GM21515 (cell line): ENCODE measurements around the gene PLEKHN1.
"Not testable (repeated sequence)": the region's sequence is repeated elsewhere in the genome, so short reads cannot be mapped to it uniquely, and the experiment has no call there.

Experiments used
- ATAC-seq: cut with Tn5 transposase; IDR thresholded peaks from one replicate; pipeline ENCODE4 v1.9.1; 2021; ENCODE audit not compliant: unreplicated experiment

PLEKHN1 gene

DNA sequence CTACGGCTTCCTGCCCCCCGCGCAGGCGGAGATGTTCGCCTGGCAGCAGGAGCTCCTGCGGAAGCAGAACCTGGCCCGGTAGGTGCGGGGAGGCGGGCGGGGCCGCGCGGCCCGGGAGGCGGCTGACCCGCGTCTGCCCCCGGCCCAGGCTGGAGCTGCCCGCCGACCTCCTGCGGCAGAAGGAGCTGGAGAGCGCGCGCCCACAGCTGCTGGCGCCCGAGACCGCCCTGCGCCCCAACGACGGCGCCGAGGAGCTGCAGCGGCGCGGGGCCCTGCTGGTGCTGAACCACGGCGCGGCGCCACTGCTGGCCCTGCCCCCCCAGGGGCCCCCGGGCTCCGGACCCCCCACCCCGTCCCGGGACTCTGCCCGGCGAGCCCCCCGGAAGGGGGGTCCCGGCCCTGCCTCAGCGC is 23.9 kb upstream of the PLEKHN1 start:
- no peak for ATAC-seq

DNA sequence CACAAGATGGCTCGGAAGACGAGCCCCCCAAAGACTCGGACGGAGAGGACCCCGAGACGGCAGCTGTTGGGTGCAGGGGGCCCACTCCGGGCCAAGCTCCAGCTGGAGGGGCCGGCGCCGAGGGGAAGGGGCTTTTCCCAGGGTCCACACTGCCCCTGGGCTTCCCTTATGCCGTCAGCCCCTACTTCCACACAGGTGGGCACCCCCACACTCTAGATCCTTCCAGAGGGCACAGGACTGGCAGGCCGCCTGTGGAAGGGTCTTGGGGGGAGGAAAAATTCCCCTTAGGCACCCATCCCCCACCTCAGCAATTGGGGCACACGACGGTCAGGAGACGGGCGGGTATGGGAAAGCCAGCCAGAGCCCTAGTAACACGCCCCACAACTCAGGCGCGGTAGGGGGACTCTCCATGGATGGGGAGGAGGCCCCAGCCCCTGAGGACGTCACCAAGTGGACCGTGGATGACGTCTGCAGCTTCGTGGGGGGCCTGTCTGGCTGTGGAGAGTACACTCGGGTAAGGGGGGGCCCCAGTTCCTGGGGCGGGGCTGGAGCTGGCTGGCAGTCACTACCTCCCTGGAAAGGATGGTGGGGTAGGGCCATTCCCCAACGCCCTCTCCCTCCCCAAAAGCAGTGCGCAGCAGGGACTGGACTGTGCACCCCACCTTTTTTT is 23.3 kb upstream of the PLEKHN1 start:
- ATAC-seq, result no peak

DNA sequence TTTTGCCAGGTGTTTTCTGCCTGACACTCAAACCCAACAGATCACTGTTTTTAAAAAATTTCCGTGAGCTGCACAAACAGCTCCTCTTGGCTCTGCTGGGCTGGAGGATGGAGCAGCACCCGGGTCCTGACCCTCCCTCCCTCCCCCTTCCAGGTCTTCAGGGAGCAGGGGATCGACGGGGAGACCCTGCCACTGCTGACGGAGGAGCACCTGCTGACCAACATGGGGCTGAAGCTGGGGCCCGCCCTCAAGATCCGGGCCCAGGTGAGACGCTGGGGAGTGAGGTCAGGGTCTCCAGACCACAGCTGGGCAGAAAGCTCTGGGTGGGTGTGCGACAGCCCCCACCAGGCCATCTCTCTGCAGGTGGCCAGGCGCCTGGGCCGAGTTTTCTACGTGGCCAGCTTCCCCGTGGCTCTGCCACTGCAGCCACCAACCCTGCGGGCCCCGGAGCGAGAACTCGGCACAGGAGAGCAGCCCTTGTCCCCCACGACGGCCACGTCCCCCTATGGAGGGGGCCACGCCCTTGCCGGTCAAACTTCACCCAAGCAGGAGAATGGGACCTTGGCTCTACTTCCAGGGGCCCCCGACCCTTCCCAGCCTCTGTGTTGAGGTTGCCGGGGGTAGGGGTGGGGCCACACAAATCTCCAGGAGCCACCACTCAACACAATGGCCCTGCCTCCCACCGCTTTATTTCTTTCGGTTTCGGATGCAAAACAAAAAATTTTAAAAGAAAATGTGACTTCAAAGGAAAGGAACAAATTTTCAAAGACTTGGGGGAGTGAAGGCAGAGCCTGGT is 22.5 kb upstream of the PLEKHN1 start:
- ATAC-seq, result no peak

DNA sequence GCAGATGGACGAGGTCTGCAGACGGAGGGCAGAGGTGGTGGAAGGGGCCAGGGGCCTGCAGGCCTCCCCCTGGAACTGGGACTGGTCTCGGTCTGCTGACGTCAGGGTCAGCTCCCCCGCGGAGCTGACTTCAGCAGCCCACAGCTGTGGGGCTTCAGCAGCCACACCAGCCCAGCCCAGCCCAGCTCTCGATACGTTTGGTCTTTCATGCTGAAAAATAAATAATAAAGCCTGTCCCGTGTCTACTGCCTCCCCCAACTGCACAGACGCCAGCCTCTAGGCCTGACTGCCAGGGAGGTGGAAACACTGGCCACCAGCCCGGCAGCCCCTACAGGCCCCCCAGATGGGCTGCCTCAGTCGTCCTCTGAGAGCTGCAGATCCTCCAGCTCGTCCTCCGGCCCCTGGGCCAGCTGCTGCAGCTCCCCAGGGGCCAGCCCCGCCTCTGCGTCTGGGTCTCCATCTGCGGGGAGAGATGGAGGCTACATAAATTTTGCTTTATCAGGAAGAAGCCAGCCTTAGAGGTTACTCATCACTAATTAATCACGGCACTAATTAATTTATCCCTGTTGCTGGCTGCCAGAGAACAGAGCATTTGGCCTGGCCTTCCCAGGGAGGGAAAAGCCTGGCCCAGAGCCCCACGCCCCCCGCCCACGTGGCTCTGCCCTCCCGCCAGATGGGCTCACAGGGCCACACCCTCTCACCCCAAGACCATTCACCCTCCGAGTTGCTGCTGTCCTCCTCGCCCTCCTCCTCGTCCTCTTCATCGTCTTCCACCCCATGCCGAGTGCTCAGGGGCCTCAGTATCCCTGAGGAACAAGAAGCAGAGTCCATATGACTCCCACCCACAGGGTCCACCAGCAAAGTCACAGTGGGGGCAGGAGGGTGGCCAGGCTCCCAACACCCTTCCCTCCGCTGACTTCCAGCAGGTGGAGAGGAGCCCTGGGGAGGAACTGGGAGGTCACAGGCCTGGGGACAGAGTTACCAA is 21.6 kb upstream of the PLEKHN1 start:
- no peak for ATAC-seq

DNA sequence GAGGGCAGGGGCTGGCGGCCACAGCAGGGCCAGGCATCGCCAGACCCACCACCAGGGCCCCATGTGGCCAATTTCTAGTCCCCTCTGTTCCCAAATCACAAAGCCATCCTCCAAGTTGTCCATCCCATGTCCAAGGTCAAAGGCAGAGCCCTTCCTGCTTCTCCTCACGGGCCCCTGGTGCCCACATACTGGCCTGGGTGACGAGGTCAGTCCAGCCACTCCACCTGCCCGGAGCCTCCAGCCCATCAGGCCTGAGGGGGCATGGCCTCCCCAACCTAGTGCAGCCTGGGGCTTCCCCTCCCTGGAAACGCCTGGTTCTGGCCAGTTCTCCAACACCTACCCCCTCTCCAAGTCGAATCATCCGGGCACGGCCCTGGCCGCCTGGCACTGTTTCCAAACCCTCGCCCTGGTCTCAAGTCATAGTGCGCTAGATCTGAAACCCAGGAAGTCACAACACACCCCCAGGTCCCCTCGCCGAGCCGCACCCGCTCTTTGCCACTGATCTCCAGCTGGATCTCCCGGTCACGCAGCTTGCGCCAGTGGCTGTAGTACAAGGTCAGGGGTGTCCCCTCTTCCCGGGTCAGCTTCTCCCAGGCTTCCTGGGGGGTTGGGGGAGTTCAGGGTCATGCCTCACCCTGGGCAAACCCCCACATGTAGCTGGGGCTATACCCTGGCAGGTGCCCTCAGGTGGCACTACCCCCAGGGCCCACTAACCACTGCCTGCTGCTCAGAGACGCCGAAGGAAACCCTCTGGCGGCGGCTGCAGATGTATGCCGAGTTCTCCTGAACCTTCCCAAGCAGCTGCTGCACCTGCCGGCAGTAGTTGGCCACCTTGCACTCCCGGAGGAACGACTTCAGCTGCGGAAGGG is 20.4 kb upstream of the PLEKHN1 start:
- ATAC-seq, result no peak

DNA sequence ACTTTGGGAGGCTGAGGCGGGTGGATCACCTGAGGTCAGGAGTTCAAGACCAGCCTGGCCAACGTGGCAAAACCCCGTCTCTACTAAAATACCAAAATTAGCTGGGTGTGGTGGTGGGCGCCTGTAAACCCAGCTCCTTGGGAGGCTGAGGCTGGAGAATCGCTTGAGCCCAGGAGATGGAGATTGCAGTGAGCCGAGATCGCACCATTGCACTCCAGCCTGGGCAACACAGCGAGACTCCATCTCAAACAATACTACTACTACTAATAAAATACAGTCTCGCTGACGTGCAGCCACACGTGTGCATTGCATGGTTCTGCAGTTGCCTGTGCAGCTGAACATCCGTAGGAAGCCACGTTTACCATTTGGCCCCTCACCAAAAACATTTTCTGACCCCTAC is 19.5 kb upstream of the PLEKHN1 start:
- not testable (repeated sequence) for ATAC-seq

DNA sequence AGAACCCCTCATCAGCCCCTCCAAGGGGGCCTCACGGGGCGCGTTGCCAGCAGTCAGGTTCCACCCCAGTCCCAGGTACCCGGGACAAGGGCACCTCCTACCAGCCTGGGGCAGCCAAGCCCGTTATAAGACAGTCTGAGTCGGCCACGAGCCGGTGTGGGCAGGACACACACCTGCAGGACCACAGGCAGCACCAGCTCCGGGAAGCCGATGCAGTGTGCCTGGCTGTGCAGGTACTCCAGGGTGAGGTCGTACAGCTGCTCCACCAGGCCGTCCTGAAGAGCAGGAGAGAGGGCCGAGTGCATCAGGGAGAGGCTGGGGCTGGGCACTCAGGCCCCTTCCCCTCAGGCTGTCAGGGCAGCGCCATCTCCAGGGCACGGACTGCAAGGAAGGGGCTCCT is 18.3 kb upstream of the PLEKHN1 start:
- ATAC-seq, result no peak

DNA sequence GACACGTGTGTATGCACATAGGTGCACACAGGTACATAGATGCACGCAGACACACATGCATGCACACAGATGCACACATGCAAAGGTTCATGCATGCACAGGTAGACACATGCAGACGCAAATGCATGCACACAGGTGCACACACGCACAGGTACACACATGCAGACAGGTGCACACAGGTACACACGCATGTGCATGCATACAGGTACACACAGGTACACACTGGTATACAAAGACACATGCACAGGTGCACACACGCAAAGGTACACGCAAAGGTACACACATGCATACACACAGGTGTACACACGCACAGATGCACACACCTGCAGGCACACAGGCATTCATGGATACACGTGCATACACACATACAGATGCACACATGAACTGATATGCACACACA is 16.0 kb upstream of the PLEKHN1 start:
- no peak for ATAC-seq

DNA sequence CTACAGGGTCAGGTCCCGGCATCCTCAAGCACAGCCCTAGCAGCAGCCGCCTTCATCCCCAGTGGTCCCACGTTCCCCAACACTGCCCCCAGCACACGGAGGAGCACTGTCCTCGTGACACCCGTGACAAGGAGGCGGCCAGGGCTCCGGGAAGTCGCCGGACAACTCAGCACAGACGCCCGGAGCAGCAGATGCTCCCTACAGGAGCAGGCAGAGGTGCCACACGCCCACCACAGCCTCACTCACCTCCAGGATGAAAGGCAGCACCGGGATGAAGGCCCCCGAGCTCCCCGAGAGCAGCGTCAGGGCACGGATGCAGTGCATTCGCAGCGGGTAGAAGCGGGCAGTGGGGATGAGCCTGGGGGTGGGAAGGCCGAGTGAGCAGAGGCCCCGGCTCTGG is 15.4 kb upstream of the PLEKHN1 start:
- ATAC-seq, result no peak

DNA sequence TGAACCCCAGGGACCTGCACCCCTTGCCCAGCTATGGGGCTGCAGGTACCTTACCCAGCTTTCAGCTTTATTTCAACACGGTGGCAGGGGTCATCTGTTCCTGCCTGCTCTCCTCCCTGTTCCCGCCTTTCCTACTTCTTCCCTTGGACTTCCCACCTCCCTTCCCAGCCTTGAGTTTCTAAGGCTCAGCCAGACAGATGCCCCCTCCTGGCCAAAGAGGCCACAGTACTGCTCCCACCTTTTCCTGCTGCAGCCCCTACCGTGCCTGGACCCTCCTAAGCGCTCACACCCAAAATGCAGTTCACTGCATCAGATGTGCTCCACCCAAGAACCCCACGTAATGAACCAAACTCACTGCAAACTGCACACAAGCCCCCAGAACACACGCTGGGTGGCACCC is 14.9 kb upstream of the PLEKHN1 start:
- ATAC-seq, result no peak

DNA sequence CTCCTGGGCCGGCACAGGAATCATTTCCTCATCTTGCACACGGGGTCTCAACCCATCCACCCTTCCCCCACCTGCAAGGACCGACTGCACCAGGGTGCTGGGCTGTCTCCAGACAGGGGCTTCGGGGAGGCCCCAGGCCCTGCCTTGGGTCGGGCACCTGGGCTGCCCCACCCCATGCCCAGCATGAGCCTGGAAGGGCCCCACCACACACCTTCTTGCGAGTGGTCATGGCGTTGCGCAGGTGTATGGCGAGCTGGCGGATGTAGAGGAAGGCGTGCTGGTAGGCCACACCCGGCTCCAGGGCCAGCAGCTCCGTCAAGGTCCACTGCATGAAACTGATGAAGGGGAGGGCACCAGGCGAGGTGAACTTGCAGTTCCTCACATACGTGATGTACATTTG is 14.1 kb upstream of the PLEKHN1 start:
- ATAC-seq, result no peak

DNA sequence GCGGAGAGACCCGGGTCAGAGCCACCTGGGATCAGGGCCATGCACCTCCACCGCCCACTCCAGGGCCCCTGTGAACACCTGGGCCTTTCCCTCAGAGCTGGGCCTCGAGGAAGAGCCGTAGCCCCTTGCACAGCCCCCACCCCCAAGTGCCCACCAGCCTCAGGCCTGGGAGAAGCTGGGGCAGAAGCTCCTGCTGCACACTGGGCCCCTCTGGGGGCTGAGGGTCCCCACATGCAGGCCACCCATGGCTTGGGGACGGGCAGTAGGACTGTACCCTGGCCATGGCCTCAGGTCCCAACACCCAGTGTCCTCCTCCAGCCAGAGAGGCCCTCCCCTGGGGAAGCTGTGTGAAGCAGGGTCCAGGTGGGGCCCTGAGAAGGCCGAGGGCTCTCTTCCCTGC is 13.7 kb upstream of the PLEKHN1 start:
- no peak for ATAC-seq

DNA sequence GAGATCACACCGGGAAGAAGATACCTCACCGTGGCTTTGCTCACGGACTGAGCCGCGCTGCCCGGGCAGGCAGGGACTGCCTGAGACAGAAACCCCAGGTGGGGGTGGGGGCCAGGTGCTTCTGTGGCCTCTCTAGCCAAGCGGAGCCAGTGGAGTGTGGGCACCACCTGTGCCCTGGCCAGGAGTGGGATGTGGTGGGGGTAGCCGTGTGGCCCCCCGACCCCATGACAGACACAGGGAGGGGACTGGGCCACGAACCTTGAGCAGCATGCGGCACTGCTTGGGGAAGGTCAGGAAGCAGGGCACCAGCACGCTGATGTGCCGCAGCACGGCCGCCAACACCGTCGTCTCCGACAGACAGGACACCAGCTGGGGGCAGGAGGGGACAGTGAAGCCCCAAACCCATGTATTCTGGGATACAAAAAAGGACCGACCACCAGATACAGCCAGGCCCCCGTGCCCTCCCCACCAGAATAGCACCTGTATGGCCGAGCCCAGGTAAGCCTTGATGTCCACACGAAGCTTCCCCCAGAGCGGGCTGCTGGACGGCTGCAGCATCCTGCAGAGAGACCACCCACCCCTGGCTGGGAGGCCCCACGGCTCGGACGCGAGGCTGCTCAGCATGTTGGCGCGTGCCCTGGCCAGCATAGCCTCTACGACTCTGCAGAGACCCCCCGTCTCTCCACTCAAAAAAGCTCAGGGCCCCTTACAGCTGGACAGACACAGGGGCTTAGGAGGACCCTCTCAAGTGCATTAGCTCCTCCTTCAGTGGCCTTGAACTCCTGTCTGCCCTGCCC is 12.6 kb upstream of the PLEKHN1 start:
- no peak for ATAC-seq

DNA sequence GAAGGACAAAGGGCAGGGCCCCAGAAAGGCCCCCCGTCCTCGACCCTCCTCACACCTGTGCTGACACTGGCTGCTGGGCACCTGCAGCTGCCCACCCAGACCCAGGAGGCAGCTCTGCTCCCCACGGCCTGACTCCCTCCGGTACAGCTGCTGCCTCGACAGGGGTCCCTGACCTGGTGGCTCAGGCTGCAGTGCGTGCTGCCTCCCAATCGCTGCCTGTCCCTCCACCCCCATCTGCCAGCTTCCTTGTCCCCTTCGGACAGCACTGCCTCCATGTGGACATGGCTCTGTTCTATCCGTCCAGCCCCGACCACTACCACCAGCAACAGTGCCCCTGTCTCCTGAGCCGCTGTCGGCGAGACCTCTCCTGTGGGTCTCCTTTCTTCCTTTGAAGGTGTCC is 11.4 kb upstream of the PLEKHN1 start:
- ATAC-seq, result no peak

DNA sequence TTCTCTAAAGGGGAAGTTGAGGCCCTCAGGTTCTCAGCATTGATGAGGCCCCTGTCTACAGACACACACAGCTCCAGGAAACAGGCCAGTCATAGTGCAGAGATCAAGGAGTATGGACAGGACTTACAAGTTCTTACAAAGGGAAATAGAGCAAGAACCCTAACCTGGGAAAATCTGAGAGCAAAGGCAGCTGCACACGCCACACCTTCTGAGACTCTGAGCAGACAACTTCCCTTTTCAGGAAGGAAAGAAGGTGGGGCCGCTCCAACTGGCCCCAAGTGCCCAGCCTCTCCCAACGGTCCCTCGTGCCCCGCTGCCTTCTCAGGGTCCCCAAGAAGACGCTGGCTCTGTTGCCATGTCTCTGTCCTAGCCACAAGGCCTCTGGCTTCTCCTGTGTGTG is 10.8 kb upstream of the PLEKHN1 start:
- no peak for ATAC-seq

DNA sequence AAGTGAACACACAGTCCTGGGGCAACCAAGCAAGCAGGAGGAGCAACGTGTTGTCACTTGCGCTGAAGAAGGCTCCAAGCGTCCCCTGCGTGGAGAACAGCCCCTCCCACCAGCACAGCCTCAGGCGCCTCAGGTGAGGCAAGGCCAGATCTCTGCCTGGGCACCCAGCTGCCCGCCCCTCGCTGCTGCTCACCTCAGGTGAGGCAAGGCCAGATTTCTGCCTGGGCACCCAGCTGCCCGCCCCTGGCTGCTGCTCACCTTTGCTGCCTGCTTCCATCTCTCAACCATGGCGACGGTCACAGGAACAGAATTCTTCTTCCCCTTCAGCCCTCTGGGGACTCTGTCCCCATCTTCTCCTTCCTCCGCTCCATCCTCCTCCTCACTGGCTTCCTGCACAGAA is 9.6 kb upstream of the PLEKHN1 start:
- no peak for ATAC-seq

DNA sequence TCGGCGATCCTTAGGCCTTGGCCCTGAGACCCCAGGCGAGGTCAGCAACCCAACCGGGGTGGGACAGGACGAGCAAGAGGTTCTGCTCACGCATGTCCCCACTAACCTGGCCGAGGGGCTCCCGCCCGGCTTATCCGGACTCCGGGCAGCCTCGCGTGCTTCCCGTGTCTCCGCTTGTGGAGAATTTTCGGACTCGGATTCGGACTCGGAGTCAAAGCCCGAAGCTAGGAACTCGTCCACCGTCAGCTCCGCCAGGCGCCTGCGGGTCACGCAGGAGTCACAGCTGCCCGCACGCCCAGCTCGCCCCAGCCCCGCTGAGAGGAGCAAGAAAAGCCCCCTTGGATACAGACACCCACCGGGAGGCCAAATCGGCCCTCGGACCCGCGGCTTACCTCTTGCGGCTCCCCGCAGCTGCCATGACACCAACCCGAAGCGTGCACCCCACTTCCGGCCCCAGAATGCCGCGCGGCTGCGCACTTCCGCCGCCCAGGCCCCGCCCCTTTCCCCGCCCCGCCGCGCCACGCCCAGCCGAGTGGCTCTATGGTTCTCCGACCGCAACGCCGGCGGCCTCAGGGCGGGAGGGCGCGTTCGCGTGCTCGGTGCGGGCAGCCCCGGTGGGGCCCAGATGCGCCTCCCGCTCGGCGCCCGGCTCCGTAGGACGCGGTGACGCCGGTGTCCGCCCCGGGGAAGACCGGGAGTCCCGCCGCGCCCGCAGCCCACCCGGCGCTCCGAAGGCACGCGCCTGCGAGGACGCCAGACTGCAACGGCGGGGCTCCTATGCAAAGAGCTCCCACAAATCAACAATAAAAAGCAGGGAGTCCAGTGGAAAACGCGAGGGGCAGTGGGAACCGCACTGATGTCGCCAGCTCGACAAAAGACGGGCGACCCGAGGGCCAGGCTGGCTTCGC is 7.2 kb upstream of the PLEKHN1 start, which contains the start of gene NOC2L:
TSS of gene NOC2L (minus strand) at position 434 of the 908 bp plus-strand sequence. CDS start at position 418, 16 bp downstream.
- peak; percentile 61 for ATAC-seq

DNA sequence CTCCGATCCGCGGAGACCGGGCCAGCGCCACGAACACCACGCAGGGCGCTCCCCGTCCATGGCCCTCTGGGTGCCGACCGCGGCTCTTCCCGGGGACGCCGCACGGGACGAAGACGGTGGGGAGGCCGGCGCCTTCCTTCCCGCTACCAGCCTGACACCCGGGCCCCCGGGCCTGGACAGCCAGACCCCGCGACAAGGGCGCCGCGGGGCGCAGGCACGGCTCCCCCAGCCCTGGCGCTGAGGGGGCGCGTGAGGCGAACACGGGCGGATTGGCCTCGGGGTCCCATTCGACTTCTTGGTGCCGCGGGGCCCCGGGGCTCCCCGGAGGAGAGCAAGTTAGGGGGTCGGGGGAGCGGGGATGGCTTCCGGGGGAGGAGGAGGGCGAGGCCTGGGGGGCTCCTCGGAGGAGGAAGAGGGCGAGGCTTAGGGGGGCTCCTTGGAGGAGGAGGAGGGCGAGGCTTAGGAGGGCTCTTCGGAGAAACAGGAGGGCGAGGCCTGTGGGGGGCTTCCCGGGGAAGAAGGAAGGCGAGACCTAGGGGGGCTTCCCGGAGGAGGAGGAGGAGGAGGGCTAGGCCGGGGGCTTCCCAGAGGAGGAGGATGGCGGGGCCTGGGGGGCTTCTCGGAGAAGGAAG is 6.4 kb upstream of the PLEKHN1 start:
- no peak for ATAC-seq
